NB4 (cell line): ENCODE results near the gene GABRR3.

Experiments
- DNase-seq: peaks from one replicate; pipeline ENCODE4 v3.0.0; 2010; ENCODE audit warnings: low read depth
- H3K4me3 ChIP-seq: one replicate; pipeline ENCODE4 v1.5.1; 2011; ENCODE audit warnings: mild to moderate bottlenecking, low read depth, low read length, moderate library complexity
- MYC ChIP-seq: IDR thresholded peaks from 2 replicates; pipeline ENCODE4 v1.6.1; 2011; ENCODE audit warnings: low read depth, low read length
- POLR2A ChIP-seq: IDR thresholded peaks from 2 replicates; pipeline ENCODE4 v1.6.1; 2011; ENCODE audit warnings: mild to moderate bottlenecking; ENCODE audit not compliant: insufficient read length; ENCODE audit errors: extremely low read depth
- TF ChIP-seq, protein P1 (sequence below): IDR thresholded peaks from 2 replicates; pipeline ENCODE4 v1.6.1; 2011; ENCODE audit warnings: low read depth, low read length
- TF ChIP-seq, protein P2 (sequence below): IDR thresholded peaks from one replicate; pipeline ENCODE4 v1.5.1; 2012; ENCODE audit warnings: low read depth, low read length

The GABRR3 gene

DNA sequence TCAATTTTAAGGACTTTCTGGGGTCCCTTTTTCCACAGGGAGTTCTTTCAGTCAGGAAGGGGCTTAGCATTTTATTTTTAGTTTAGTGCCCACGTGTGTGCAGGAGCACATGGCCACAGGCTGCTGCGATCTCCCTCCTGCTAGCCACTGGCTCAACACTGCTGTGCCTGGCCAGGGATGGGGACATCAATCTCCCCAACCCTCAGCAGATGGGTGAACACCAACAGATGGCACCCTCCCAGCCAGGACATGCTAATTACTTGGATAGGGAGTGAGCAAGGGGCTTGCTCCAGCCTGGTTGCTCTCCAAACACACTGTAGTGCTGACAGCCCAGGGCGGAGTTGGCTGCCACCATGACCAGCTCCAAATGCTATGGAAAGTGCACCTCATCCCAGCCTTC lies 55.5 kb downstream of the GABRR3 start:
- TF ChIP-seq, protein P1, sequence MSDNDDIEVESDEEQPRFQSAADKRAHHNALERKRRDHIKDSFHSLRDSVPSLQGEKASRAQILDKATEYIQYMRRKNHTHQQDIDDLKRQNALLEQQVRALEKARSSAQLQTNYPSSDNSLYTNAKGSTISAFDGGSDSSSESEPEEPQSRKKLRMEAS = no peak
- TF ChIP-seq POLR2A (no peak), MYC (no peak)
- TF ChIP-seq, protein P2, sequence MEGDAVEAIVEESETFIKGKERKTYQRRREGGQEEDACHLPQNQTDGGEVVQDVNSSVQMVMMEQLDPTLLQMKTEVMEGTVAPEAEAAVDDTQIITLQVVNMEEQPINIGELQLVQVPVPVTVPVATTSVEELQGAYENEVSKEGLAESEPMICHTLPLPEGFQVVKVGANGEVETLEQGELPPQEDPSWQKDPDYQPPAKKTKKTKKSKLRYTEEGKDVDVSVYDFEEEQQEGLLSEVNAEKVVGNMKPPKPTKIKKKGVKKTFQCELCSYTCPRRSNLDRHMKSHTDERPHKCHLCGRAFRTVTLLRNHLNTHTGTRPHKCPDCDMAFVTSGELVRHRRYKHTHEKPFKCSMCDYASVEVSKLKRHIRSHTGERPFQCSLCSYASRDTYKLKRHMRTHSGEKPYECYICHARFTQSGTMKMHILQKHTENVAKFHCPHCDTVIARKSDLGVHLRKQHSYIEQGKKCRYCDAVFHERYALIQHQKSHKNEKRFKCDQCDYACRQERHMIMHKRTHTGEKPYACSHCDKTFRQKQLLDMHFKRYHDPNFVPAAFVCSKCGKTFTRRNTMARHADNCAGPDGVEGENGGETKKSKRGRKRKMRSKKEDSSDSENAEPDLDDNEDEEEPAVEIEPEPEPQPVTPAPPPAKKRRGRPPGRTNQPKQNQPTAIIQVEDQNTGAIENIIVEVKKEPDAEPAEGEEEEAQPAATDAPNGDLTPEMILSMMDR = no peak
- no peak overlapping the region for H3K4me3 ChIP-seq
- DNase-seq = no peak

DNA sequence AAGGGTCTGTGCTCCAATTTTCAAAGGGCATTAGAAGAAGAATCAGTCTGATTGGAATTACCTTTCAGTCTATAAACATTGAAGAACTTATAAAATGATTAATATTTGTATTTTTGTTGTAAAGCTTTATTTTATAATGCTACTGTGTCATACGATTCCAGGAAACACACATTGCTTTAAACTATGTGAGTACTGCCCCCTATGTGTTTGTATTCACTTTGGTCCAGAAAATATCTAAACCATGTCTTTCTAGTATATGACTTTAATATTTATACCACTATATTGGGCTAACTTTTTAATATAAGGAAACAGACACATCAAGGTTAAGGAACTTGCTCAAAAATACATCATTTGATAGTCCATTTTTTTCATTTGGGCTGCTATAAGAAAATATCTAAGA lies 59.6 kb downstream of the GABRR3 start:
- H3K4me3 ChIP-seq = no peak overlapping the region
- TF ChIP-seq, protein P1 = no peak
- TF ChIP-seq, protein P2 = no peak
- TF ChIP-seq POLR2A (no peak), MYC (no peak)
- no peak for DNase-seq

DNA sequence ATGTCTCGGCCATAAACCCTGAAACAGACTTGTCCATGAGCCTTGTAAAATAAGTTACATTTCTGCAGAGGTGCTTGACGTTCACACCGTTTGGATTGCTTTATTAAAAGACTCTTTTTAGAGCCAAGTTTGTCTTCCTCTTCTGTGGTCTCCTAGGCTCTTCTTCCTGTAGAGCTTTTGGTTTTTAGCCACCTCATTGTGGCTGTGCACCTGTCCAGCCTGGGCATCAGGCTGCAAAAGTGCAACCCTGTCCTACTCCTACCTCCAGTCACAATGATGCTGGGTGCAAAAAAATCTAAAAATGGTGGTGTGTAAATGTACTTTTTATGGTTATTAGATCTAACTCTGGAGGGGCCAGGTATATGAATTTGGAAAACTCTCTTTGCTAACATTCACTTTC lies 60.1 kb downstream of the GABRR3 start:
- DNase-seq = no peak
- no peak overlapping the region for H3K4me3 ChIP-seq

DNA sequence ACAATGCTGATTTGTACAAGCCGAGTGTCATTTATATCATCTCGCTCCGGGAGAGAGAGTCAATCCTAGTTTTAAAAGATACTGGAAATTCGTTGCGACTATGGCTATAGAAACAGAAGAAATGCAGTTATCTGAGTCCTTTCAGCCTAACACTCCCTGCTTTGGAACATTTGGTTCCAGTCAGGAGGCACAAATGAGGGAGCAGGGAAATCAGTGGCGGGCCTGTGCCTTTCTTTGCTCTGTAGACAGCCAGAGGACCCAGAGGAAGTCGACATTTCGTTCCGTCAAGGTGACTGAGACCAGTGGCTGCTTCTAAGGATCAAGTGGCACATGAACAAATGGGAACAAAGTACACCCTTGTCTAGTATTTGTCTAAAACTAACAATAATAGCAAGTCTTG lies 62.1 kb downstream of the GABRR3 start:
- peak overlapping the region; percentile 76 for H3K4me3 ChIP-seq
- no peak for DNase-seq
- TF ChIP-seq MYC (no peak), POLR2A (no peak)
- TF ChIP-seq, protein P2 = no peak
- TF ChIP-seq, protein P1 = no peak

More for the DNA sequence above, 60.1 kb downstream of the GABRR3 start:
- TF ChIP-seq MYC = no peak
- no peak for TF ChIP-seq POLR2A
- TF ChIP-seq, protein P2 = no peak

DNA sequence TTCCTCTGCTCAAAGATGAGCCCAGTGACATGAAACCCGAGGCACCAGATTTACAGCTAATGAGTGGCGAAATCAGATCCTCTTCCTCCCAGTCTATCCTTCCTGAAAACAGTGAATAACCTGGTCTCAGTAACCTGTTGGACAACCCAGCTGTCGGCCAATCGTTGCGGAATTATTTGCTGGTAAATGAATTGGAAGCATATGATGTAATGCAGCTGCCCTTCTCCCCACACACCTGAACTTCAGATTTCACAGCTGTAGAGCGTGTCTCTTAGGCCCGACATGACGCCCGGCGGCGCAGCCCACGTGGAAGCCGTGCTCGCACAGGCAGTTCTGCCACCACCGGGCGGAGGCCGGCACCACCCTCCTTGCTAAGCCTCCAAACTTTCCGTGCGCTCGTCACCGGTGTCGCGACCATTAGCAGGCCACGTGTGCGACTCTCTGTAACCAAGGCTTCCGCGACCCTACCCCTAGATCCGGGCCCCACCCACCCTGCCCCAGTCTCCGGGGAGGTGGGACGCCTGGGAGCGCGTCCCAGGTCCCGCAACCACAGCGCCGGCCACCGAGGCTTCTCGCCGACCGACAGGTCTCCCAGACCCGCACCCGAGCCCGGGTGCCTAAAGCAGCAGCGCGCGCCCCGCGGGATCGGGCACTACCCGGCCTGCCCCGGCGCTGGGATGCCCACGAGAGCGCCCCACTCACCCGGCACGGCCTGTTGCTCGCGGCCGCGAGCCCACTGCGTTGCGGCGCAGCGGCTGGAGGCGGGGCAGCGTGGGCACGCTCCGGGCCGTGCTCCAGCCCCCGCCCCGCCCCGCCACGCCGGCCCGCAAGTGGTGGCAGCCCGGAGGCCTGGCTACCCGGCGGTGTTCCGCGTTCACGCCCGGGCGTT lies 63.2 kb downstream of the GABRR3 start, which contains the start of gene RIOX2:
RIOX2 (minus strand) TSS at position 753 of the 889 bp plus-strand sequence. CDS start 4,838 bp downstream, outside the sequence.
- peak; percentile 82 for DNase-seq
- TF ChIP-seq, protein P1 = peak; percentile 96
- TF ChIP-seq MYC = peak; percentile 92
- peak; percentile 44 for TF ChIP-seq POLR2A
- TF ChIP-seq, protein P2 = no peak
- peak within 1 kb of the TSS; percentile 76 for H3K4me3 ChIP-seq
